NOMO-1 (cell line): ENCODE data around the gene AGK.

ENCODE experiments used
- DNase-seq, 2 experiments: peaks; one replicate each; lab custom pipeline; 2025; ENCODE audit not compliant: unreplicated experiment in 2 of 2; lab: John Stamatoyannopoulos, UW

AGK gene

GRCh38 chr7:141584935-141585334, 33.7 kb downstream of the AGK start:
- DNase-seq = no peak

GRCh38 chr7:141585592-141586510, 34.6 kb downstream of the AGK start:
- DNase-seq = no peak

- no peak for DNase-seq
Measured at GRCh38 chr7:141586878-141587277, 35.7 kb downstream of the AGK start.

- DNase-seq = no peak
Measured at GRCh38 chr7:141587304-141587703, 36.1 kb downstream of the AGK start.

- DNase-seq = no peak
Measured at GRCh38 chr7:141588912-141589311, 37.7 kb downstream of the AGK start.

- DNase-seq = no peak
Measured at GRCh38 chr7:141590071-141590470, 38.9 kb downstream of the AGK start.

GRCh38 chr7:141590666-141591065, 39.5 kb downstream of the AGK start:
- DNase-seq = no peak

- DNase-seq = no peak
Measured at GRCh38 chr7:141593134-141593533, 41.9 kb downstream of the AGK start.

- DNase-seq = no peak
Measured at GRCh38 chr7:141597966-141598365, 46.8 kb downstream of the AGK start.

- no peak for DNase-seq
Measured at GRCh38 chr7:141598408-141598807, 47.2 kb downstream of the AGK start.

- no peak for DNase-seq
Measured at GRCh38 chr7:141600168-141601006, 49.2 kb downstream of the AGK start.

- no peak for DNase-seq
Measured at GRCh38 chr7:141609576-141609975, 58.4 kb downstream of the AGK start.

- DNase-seq = no peak
Measured at GRCh38 chr7:141610671-141611070, 59.5 kb downstream of the AGK start.

GRCh38 chr7:141612861-141613260, 61.7 kb downstream of the AGK start:
- DNase-seq = no peak

GRCh38 chr7:141617280-141617679, 66.1 kb downstream of the AGK start:
- no peak for DNase-seq

- no peak for DNase-seq
Measured at GRCh38 chr7:141619745-141620144, 68.5 kb downstream of the AGK start.

- DNase-seq = no peak
Measured at GRCh38 chr7:141624763-141625162, 73.6 kb downstream of the AGK start.

- DNase-seq = no peak
Measured at GRCh38 chr7:141630621-141631020, 79.4 kb downstream of the AGK start.

- no peak for DNase-seq
Measured at GRCh38 chr7:141631525-141631924, 80.3 kb downstream of the AGK start.

GRCh38 chr7:141634065-141634464, 82.9 kb downstream of the AGK start:
- no peak for DNase-seq

GRCh38 chr7:141636053-141636452, 84.8 kb downstream of the AGK start:
- DNase-seq = no peak
